ENCODE measurements around the gene C10orf62.

GRCh38 chr10:97582169-97582568, 7.4 kb upstream of the C10orf62 start:
- no peak for TF ChIP-seq POLR2AphosphoS5 (IDR thresholded peaks at IDR 0.05)
- TF ChIP-seq CTCF (IDR thresholded peaks at IDR 0.05): no peak
- no peak for TF ChIP-seq POLR2A (IDR thresholded peaks at IDR 0.05)
- TF ChIP-seq EP300 (IDR thresholded peaks at IDR 0.05): no peak
